ENCODE measurements around the gene WDR45B. TPM values are rescaled to one million over a fixed set of nuclear protein-coding genes. Genes with fewer than 3 reads are reported as not detected.

WDR45B gene
- total RNA-seq, 1 experiment from 2014 or later, result 132 TPM

DNA sequence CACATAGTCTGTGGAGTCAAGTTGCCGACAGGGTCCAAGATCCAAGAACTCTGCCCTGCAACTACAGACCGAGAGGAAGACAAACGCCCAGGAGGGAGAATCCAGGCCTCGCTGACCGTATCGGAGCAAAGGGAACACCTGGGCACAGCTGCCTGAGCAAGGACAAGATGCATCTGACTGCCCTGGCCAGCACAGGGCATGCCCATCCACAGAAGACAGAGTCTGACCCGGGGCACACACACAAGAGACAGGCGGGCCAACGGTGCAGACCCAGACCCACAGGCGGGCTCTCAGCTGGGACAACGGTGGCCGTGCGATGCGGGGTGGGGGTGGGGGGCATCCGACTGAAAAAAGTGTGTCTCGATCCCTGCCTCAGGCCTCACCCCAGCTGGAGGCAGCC is 44.0 kb upstream of the WDR45B start:
- intact Hi-C loops (cut with micrococcal nuclease; ENCODE audit: unreplicated experiment), result no loop called here
- in situ Hi-C loops (cut with HindIII; ENCODE audit: low pct_unique_long_range_greater_than_20kb, low sequenced_read_pairs), result no loop called here
- DNase-seq (ENCODE audit: low read depth, low spot score) (no peak), ATAC-seq (no peak)
- ChIA-PET POLR2A (no interaction called here), CTCF (no interaction called here)
- 0 out of 2 replicates have a peak, but pooled peaks cover 2% of the 10 kb centered on the region for H3K27me3 ChIP-seq (ENCODE audit: control insufficient read depth, insufficient read depth, low read length)
- no peak overlapping the region for H3K27ac ChIP-seq (ENCODE audit: low read length)
- BruUV-seq (replicated peaks), result no TSS peak
- 0 out of 2 replicates have a peak, but pooled peaks cover 1% of the 10 kb centered on the region for H3K4me1 ChIP-seq (ENCODE audit: control insufficient read depth, insufficient read depth, low read length)
- TF ChIP-seq, protein P1, sequence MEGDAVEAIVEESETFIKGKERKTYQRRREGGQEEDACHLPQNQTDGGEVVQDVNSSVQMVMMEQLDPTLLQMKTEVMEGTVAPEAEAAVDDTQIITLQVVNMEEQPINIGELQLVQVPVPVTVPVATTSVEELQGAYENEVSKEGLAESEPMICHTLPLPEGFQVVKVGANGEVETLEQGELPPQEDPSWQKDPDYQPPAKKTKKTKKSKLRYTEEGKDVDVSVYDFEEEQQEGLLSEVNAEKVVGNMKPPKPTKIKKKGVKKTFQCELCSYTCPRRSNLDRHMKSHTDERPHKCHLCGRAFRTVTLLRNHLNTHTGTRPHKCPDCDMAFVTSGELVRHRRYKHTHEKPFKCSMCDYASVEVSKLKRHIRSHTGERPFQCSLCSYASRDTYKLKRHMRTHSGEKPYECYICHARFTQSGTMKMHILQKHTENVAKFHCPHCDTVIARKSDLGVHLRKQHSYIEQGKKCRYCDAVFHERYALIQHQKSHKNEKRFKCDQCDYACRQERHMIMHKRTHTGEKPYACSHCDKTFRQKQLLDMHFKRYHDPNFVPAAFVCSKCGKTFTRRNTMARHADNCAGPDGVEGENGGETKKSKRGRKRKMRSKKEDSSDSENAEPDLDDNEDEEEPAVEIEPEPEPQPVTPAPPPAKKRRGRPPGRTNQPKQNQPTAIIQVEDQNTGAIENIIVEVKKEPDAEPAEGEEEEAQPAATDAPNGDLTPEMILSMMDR (IDR thresholded peaks at IDR 0.05), result no peak
- TF ChIP-seq TCF7L2 (IDR thresholded peaks at IDR 0.05; ENCODE audit: low read depth, low read length), result no peak
- no peak for TF ChIP-seq SIN3A (IDR thresholded peaks at IDR 0.05; ENCODE audit: borderline replicate concordance, insufficient read depth, low read depth, low read length)
- TF ChIP-seq POLR2AphosphoS5 (IDR thresholded peaks at IDR 0.05; ENCODE audit: low read depth, low read length), result no peak
- no peak for TF ChIP-seq REST (IDR thresholded peaks at IDR 0.05; ENCODE audit: insufficient read depth in 1 of 2, low read depth in 2 of 2, low read length in 1 of 2)
- H3K4me3 ChIP-seq (ENCODE audit: low read depth in 2 of 2, low read length in 2 of 2), result no peak overlapping the region
- H3K9me3 ChIP-seq (ENCODE audit: control insufficient read depth, insufficient read depth, low read depth, low read length), result no peaks in the 10 kb centered on the region
- H3K36me3 ChIP-seq (ENCODE audit: control insufficient read depth, insufficient read depth, low read length), result no peaks in the 10 kb centered on the region

DNA sequence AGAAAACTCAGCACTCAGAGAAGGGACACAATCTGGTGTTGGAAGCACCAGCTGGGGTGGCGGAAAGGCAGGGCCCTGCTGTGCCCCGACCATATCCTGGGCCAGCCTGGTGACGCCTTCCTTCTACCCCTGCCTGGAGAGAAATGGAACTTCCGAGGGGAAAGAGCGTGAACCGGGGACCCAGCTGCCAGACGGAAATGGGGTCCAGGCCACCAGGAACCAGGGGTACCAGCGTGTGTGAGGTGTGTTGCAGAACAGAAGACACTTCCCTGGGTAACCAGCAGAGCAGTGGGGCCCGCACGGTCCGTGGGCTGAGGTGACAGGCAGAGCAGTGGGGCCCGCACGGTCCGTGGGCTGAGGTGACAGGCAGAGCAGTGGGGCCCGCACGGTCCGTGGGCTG is 43.5 kb upstream of the WDR45B start:
- Histone ChIP-seq H3K4me1 (ENCODE audit: control insufficient read depth, insufficient read depth, low read length) (no peaks in the 10 kb centered on the region), H3K27ac (ENCODE audit: low read length) (no peak overlapping the region), H3K9me3 (ENCODE audit: control insufficient read depth, insufficient read depth, low read depth, low read length) (no peaks in the 10 kb centered on the region), H3K4me3 (ENCODE audit: low read depth in 2 of 2, low read length in 2 of 2) (no peak overlapping the region), H3K36me3 (ENCODE audit: control insufficient read depth, insufficient read depth, low read length) (no peaks in the 10 kb centered on the region), H3K27me3 (ENCODE audit: control insufficient read depth, insufficient read depth, low read length) (no peaks in the 10 kb centered on the region)
- BruUV-seq (replicated peaks), result no TSS peak
- intact Hi-C loops (cut with micrococcal nuclease; ENCODE audit: unreplicated experiment), result no loop called here
- no peak for ATAC-seq
- TF ChIP-seq POLR2AphosphoS5 (IDR thresholded peaks at IDR 0.05; ENCODE audit: low read depth, low read length) (no peak), TCF7L2 (IDR thresholded peaks at IDR 0.05; ENCODE audit: low read depth, low read length) (no peak), REST (IDR thresholded peaks at IDR 0.05; ENCODE audit: insufficient read depth in 1 of 2, low read depth in 2 of 2, low read length in 1 of 2) (no peak), SIN3A (IDR thresholded peaks at IDR 0.05; ENCODE audit: borderline replicate concordance, insufficient read depth, low read depth, low read length) (no peak)
- TF ChIP-seq, protein P1 (IDR thresholded peaks at IDR 0.05), result no peak
- in situ Hi-C loops (cut with HindIII; ENCODE audit: low pct_unique_long_range_greater_than_20kb, low sequenced_read_pairs), result no loop called here
- DNase-seq (ENCODE audit: low read depth, low spot score), result no peak
- POLR2A ChIA-PET, result no interaction called here
- CTCF ChIA-PET, result no interaction called here
